AG10803 (cell line): ENCODE results near the gene GFOD2.

Source experiments
- DNase-seq: peaks from one replicate; pipeline ENCODE4 v3.0.0; 2010; ENCODE audit warnings: low read depth
- H3K4me3 ChIP-seq: 2 replicates; pipeline ENCODE4 v1.5.1; 2011; ENCODE audit warnings: mild to moderate bottlenecking, low read length, control low read depth
- TF ChIP-seq, protein P1 (sequence below): conservative IDR thresholded peaks from 2 replicates; pipeline ENCODE4 v1.5.1; 2011; ENCODE audit warnings: mild to moderate bottlenecking, low read length, control low read depth, inconsistent platforms

Gene GFOD2

DNA sequence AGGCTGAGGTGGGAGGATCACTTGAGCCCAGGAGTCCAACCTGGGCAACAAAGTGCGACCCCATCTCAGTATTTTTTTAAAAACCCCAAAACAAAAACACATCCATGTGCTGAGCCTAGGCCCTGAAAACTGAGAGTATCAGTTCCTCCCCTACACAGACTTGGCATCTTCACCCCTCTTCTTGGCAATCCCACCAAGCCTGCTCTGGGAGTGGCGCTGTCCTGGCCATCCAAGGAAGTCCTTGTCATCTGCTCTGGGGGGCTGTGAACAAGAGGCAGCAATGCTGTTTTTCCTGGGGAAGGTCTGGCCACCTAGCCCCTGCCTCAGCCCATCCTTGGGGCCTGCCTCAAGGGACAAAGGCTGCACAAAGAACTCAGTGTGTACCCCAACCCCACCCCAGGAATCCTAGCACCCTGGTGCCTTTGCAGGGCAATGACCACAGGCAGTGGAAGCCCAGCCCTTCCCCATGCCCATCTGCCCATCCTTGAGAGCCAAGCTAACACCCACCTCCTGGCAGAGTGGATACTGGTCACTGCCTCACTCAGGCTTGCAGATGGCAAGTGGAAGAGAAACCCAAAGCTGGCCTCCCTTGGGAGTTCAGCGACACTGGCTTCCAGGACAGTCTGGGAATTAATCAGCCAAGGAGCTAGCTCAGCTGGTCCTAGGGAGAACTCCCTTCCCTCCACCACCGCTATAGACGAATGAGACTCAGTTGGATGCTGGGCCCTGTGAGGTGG lies 14.8 kb upstream of the GFOD2 start:
- DNase-seq, result no peak
- TF ChIP-seq, protein P1, sequence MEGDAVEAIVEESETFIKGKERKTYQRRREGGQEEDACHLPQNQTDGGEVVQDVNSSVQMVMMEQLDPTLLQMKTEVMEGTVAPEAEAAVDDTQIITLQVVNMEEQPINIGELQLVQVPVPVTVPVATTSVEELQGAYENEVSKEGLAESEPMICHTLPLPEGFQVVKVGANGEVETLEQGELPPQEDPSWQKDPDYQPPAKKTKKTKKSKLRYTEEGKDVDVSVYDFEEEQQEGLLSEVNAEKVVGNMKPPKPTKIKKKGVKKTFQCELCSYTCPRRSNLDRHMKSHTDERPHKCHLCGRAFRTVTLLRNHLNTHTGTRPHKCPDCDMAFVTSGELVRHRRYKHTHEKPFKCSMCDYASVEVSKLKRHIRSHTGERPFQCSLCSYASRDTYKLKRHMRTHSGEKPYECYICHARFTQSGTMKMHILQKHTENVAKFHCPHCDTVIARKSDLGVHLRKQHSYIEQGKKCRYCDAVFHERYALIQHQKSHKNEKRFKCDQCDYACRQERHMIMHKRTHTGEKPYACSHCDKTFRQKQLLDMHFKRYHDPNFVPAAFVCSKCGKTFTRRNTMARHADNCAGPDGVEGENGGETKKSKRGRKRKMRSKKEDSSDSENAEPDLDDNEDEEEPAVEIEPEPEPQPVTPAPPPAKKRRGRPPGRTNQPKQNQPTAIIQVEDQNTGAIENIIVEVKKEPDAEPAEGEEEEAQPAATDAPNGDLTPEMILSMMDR, result no peak
- H3K4me3 ChIP-seq, result no peak overlapping the region

DNA sequence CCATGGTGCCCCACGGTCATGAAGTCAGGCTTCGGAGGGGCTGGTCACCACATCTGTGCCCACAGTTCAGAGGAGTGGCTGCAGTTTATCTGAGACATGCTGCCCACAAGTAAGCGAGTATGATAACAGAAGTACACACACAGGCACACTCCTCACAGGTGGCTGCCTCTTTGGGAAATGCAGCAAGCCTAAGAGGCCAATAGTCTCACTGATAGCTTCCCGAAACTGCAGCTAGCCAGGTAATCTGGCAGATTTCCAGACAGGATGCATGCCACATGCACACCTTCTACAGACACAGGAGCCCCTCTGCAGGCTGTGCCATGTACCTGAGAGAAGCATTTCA lies 12.6 kb upstream of the GFOD2 start:
- no peak overlapping the region for H3K4me3 ChIP-seq
- TF ChIP-seq, protein P1, result no peak
- DNase-seq, result no peak

DNA sequence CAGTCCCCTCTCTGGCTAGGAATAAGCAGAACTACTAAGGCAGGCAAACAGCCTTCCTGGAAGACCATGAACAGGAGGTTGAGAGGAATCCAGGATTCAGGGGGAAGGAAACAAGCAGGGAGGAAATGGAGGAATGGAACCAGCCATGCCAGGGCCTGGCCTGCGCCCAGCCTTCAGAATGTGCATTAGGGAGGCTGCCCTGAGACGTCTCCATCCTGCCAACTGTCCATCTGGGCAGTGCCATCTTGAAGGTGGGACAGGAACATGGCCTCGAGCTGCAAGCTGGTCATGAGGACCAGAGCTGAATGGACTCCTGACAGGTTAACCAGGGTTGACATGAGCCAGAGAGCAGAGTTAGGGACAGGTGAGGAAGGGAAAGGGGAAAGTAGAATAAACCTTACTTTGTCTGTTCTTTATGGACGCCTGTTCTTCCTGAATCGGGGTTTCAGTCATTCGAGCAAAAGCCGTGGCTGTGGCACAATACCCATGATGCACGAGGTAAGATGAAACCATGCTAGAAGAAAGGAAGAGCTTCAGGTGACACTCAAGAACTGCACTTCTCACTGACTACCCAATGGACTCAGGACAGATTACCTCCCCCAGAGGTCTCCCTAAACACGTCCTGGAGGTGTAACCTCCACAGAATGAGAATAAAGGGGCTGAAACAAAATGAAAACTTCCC lies 12.1 kb upstream of the GFOD2 start:
- no peak for DNase-seq
- TF ChIP-seq, protein P1, result no peak
- H3K4me3 ChIP-seq, result no peak overlapping the region

DNA sequence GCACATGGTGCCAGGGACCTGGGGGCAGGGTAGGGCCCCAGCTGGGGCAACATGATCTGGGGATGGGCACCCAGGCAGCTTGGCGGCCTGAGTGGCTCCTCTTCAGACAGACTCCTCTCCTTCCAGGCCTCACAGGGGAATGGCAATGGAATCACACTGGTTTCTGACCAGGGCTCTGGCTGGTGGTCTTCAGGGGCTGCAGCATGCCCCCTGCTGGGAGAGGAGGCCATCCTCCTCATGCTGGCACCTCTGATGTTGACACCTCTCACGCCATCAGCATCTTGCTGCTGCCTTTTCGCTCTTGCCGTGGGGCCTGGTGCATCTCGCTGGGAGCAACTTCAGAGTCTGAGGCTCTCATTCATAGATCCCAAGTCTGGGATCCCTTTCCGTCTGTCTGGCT lies 11.2 kb upstream of the GFOD2 start:
- no peak for DNase-seq
- no peak overlapping the region for H3K4me3 ChIP-seq
- TF ChIP-seq, protein P1, result no peak

DNA sequence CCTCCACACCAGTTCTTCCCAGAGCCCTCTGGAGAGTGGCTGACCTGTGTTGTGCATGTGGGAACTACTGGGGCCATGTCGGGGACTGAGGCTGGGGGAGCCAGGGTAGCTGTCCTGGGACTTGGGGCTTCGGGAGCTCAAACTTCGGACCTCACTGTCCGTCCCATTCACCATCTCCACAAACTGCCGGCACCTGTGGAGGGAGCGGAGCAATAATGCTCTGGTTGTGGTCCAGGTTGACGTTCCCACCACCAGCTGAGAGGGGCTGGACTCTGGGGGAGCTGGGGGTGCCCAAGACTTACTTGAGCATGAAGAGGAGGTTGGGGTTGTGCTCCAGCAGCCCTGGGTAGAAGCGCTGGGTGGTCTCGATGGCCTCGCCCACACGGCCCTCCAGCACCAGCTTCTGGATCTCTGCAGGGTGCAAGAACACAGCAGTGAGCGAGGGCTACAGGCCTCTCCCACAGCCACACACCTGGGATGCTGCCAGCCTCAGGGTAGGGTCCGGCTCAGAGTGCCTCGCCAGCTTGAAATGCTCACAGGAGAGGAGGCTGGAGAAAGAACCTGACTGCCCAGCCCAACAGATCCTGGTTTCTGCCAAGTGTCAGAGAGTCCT lies 10.6 kb upstream of the GFOD2 start:
- DNase-seq, result no peak
- TF ChIP-seq, protein P1, result no peak
- H3K4me3 ChIP-seq, result no peak overlapping the region

DNA sequence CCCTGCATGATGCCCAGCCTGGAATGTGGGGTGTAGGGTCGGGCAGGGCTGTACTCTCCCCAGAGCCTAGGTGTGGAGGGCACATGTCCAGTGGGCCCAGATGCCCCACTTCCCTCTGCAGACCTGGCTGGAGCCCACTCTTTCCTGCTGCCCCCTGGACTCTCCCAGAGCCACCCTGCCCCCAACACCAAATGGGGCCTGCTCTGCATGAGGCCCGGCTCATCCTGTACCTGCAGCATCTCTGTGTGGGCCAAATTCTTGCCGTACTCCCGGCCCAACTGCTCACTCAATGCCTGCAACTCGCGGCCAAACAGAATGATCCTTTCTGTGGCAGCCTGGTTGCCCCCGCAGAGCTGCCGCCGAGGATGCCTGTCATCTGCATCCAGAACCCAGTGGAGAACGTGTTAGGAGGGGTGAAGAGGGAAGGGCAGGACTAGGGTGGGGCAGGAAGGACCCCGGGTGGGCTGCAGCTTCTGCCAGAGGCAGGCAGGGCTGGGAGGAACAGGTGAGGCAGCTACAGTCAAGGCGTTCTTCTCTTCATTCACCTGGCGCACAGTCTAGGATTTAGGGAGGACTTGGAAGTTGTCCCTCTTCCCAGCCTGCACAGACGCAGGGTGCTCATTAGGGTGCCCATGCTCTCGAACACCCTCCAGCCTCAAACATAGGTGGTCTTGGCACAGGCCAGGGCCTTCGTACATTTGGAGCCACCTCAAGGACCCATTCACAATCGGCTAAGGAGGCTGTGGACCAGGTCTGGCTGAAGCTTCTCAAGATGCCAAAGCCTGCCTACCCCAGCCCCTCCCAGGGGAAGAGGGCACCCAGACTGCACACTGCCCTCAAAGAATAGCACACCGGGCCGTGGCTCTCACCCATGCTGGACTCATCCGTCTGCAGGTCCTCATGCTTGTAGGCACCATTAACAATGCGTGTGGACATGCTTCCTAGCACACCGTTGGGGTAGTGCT lies 8.7 kb upstream of the GFOD2 start:
- no peak overlapping the region for H3K4me3 ChIP-seq
- no peak for DNase-seq
- TF ChIP-seq, protein P1, result no peak
